ENCODE measurements around the gene KCNIP1.

DNA sequence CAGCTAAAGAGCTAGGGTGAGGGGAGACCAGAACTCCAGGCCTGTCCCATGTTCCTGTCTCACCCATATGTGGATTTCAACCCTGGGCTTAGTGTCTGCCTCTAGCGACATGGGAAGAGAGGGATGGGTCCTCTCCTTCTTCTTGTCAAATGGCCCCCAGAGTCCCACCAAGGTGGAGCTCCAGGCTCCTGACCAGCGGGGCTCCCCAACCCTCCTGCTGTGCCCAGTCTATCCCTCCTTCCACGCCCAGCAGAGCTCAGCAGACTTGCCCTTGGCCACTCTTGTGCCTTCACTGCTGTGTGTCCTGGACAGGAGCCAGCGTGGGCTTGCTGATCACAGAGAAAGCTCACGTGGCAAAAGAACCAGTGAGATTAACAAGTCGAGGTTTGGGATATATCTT is 156.7 kb downstream of the KCNIP1 start:
- TF ChIP-seq POLR2A (IDR thresholded peaks at IDR 0.05; ENCODE audit: borderline replicate concordance, extremely low read depth, insufficient read depth, insufficient read length) (no peak), RAD21 (IDR thresholded peaks at IDR 0.05; ENCODE audit: low read depth) (no peak), YY1 (IDR thresholded peaks at IDR 0.05; ENCODE audit: extremely low read depth, insufficient replicate concordance, low read depth, low read length) (no peak), POLR2AphosphoS5 (IDR thresholded peaks at IDR 0.05; ENCODE audit: low read depth, low read length) (no peak), ZNF274 (IDR thresholded peaks at IDR 0.05; ENCODE audit: low read depth, low read length) (no peak), EZH2 (IDR thresholded peaks at IDR 0.05) (no peak), CEBPB (IDR thresholded peaks at IDR 0.05; ENCODE audit: low read depth) (no peak), JUND (IDR thresholded peaks at IDR 0.05) (no peak), TCF7L2 (IDR thresholded peaks at IDR 0.05; ENCODE audit: borderline replicate concordance, extremely low read depth, insufficient read depth, insufficient read length) (no peak), FOSL1 (IDR thresholded peaks at IDR 0.05; ENCODE audit: low read depth) (no peak)
- TF ChIP-seq, protein P1, sequence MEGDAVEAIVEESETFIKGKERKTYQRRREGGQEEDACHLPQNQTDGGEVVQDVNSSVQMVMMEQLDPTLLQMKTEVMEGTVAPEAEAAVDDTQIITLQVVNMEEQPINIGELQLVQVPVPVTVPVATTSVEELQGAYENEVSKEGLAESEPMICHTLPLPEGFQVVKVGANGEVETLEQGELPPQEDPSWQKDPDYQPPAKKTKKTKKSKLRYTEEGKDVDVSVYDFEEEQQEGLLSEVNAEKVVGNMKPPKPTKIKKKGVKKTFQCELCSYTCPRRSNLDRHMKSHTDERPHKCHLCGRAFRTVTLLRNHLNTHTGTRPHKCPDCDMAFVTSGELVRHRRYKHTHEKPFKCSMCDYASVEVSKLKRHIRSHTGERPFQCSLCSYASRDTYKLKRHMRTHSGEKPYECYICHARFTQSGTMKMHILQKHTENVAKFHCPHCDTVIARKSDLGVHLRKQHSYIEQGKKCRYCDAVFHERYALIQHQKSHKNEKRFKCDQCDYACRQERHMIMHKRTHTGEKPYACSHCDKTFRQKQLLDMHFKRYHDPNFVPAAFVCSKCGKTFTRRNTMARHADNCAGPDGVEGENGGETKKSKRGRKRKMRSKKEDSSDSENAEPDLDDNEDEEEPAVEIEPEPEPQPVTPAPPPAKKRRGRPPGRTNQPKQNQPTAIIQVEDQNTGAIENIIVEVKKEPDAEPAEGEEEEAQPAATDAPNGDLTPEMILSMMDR (IDR thresholded peaks at IDR 0.05 in 2 of 3, conservative IDR thresholded peaks at IDR 0.05 in 1 of 3; ENCODE audit: borderline replicate concordance in 1 of 3, insufficient read depth in 1 of 3, low read depth in 2 of 3, low read length in 2 of 3) = no peak
- TF ChIP-seq, protein P2, sequence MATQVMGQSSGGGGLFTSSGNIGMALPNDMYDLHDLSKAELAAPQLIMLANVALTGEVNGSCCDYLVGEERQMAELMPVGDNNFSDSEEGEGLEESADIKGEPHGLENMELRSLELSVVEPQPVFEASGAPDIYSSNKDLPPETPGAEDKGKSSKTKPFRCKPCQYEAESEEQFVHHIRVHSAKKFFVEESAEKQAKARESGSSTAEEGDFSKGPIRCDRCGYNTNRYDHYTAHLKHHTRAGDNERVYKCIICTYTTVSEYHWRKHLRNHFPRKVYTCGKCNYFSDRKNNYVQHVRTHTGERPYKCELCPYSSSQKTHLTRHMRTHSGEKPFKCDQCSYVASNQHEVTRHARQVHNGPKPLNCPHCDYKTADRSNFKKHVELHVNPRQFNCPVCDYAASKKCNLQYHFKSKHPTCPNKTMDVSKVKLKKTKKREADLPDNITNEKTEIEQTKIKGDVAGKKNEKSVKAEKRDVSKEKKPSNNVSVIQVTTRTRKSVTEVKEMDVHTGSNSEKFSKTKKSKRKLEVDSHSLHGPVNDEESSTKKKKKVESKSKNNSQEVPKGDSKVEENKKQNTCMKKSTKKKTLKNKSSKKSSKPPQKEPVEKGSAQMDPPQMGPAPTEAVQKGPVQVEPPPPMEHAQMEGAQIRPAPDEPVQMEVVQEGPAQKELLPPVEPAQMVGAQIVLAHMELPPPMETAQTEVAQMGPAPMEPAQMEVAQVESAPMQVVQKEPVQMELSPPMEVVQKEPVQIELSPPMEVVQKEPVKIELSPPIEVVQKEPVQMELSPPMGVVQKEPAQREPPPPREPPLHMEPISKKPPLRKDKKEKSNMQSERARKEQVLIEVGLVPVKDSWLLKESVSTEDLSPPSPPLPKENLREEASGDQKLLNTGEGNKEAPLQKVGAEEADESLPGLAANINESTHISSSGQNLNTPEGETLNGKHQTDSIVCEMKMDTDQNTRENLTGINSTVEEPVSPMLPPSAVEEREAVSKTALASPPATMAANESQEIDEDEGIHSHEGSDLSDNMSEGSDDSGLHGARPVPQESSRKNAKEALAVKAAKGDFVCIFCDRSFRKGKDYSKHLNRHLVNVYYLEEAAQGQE (IDR thresholded peaks at IDR 0.05; ENCODE audit: low read depth) = no peak
- TF ChIP-seq, protein P3, sequence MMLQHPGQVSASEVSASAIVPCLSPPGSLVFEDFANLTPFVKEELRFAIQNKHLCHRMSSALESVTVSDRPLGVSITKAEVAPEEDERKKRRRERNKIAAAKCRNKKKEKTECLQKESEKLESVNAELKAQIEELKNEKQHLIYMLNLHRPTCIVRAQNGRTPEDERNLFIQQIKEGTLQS (IDR thresholded peaks at IDR 0.05) = no peak
